Choroid plexus epithelial cell (primary cell): ENCODE results near the gene RCOR3.

ENCODE experiments used
- DNase-seq: peaks from one replicate; pipeline ENCODE4 v3.0.0-alpha.2; 2010; ENCODE audit warnings: low read depth
- H3K4me3 ChIP-seq: 2 replicates; pipeline ENCODE4 v1.5.1; 2011; ENCODE audit warnings: low read depth, mild to moderate bottlenecking, control low read depth, low read length, moderate library complexity
- TF ChIP-seq, protein P1 (sequence below): conservative IDR thresholded peaks from 2 replicates; pipeline ENCODE4 v1.5.1; 2011; ENCODE audit warnings: low read depth, mild to moderate bottlenecking, control low read depth, inconsistent platforms, low read length, moderate library complexity

RCOR3 gene

DNA sequence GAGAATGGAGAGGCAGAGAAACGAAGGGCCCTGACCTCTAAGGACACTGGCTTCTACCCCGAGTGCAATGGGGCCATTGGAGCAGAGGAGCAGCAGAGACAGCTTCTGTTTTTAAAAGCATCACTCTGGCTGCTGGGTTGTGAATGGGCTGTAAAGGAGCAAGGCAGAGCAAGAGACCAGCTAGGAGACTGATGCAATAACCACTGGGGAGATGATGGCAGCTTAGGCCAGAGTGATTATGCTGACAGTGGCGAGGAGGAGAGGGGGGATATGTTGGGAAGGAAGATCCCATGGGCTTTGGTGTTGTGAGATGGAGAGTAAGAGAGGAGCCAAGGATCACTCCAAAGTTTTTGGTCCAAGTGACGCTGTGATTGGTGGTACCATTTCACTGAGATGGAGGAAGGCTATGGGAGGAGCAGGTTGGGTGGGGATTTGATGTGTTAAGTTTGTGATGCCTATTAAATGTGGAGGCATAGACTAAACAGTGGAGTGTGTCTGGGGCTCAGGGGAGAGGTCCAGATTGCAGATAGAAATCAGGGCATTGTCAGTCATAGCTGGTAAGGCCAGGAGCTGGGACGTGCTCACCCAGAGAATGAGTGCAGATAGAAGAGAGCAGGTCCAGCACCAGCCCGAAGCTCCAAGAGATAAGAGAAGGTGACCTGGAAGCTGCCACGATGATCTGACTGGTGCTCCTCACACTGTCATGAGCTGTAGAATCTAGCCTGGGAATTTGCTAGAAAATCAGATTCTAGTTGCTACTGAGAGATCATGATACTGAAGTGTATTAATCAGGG is 78.5 kb downstream of the RCOR3 start:
- TF ChIP-seq, protein P1, sequence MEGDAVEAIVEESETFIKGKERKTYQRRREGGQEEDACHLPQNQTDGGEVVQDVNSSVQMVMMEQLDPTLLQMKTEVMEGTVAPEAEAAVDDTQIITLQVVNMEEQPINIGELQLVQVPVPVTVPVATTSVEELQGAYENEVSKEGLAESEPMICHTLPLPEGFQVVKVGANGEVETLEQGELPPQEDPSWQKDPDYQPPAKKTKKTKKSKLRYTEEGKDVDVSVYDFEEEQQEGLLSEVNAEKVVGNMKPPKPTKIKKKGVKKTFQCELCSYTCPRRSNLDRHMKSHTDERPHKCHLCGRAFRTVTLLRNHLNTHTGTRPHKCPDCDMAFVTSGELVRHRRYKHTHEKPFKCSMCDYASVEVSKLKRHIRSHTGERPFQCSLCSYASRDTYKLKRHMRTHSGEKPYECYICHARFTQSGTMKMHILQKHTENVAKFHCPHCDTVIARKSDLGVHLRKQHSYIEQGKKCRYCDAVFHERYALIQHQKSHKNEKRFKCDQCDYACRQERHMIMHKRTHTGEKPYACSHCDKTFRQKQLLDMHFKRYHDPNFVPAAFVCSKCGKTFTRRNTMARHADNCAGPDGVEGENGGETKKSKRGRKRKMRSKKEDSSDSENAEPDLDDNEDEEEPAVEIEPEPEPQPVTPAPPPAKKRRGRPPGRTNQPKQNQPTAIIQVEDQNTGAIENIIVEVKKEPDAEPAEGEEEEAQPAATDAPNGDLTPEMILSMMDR: no peak
- no peak overlapping the region for H3K4me3 ChIP-seq
- DNase-seq: no peak

DNA sequence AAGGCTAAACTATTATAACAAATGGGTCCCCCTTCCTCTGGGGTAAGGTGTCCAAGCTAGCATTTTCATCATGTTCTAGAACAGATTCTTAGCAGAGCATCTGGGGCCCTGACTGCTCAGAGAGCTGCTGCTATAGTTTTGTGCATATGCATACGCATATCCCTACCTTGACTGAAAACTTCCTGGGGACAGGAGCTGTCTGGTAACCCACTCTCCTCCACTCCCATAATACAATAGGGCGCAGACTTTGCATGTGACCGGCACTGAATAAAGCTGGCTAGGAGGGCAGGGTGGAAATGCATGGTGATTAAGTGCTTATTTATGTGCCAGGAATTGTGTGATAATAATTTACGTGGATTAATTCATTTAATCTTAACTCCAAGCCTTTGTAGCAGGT is 79.1 kb downstream of the RCOR3 start:
- TF ChIP-seq, protein P1: no peak
- no peak overlapping the region for H3K4me3 ChIP-seq

DNA sequence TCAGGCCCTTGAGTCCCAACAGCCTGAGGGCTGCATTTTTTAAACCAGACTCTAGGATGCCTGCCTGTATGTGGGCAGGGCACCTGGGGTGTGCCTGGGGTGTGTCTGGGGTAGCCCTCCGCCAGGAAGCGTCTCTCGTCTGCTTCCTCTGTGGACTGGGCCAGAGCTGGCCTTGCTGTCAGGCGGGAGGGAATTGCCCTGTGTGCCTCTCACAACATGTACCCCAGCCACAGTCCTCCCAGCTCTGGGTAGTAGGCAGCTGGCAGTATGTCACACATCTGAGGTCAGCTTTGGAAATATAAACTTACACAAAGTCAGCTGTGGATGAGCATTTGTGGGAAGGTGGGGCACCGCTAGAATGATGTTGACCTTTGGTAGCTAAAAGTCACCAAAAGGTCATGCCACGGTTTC is 80.5 kb downstream of the RCOR3 start:
- no peak for DNase-seq
- no peak overlapping the region for H3K4me3 ChIP-seq
- TF ChIP-seq, protein P1: no peak

More for the DNA sequence above, 79.1 kb downstream of the RCOR3 start:
- no peak for DNase-seq

DNA sequence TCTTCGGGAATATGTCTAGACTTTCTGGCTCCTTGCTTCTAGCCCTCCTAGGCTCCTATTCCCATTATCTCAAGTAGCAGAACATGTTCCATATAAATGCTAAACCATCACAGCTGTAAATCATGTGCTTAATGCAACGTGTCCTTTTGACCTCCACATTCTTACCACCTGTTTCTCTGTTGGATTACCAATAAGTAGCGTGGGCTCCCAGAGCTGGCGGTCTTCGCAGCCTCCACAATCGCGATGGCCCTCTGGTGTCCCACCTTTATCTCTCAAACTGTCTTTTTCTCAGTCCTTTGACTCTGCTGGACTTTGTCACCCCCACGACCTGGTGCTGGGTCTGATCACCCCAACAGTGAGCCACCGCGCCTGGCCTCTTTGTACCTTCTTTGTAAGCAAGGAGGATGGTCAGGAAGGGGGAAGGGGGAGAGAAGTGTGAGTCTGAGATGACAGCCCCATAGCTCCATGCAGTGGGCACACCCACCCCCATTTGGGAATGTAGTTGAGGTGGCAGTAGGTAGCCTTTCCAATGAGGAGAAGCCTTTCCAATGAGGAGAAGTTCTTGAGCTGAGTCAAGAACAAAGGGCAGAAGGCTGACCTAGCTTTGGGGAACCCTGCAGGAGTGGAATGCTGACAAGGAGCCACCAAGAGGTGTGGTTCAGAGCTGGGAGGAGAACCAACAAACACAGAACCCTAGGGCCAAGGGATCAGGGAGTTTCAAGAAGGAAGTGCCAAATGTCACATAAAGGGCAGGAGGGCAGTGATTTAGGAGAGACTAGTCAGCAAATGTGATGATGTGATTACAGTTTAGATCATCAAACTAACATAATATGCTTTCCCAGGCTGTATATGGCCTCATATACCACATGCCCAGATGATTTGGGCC is 81.7 kb downstream of the RCOR3 start:
- no peak for DNase-seq
- no peak overlapping the region for H3K4me3 ChIP-seq
- TF ChIP-seq, protein P1: no peak

GRCh38 chr1:211341999-211342398 is 82.8 kb downstream of the RCOR3 start:
- TF ChIP-seq, protein P1: no peak
- DNase-seq: no peak

GRCh38 chr1:211343607-211344006 is 84.4 kb downstream of the RCOR3 start:
- no peak for DNase-seq
- TF ChIP-seq, protein P1: no peak
- H3K4me3 ChIP-seq: no peak overlapping the region

More at GRCh38 chr1:211341999-211342398, 82.8 kb downstream of the RCOR3 start:
- no peak overlapping the region for H3K4me3 ChIP-seq
